OCI-LY3 (cell line): ENCODE results near the gene PRR12.

Experiments used
- H2AFZ ChIP-seq: fragments of 200-600, 300-600 bp; shearing (Covaris generic); 2 replicates; pipeline ENCODE4 v1.6.0; 2014; ENCODE audit warnings: antibody characterized with exemption, low read depth, low read length
- H3K27ac ChIP-seq: fragments of 200-600, 300-600 bp; sonication (generic); 2 replicates; pipeline ENCODE4 v1.5.1; 2014; ENCODE audit warnings: mild to moderate bottlenecking, low read length, moderate library complexity, mixed read lengths
- H3K27me3 ChIP-seq: fragments of 200-600, 300-600 bp; sonication (generic); 2 replicates; pipeline ENCODE4 v1.6.1; 2014; ENCODE audit warnings: low read depth, low read length, mixed read lengths
- H3K36me3 ChIP-seq: fragments of 200-600, 300-600 bp; sonication (generic); replicated peaks from 2 replicates; pipeline ENCODE3; 2014; ENCODE audit warnings: low read depth, low read length, mixed read lengths
- H3K4me1 ChIP-seq: fragments of 300-600, 200-600 bp; sonication (generic); 2 replicates; pipeline ENCODE4 v1.6.1; 2014; ENCODE audit warnings: low read length, mixed read lengths
- H3K4me2 ChIP-seq: fragments of 200-600, 300-600 bp; sonication (generic); 2 replicates; pipeline ENCODE4 v1.6.1; 2014; ENCODE audit warnings: low read length, mixed read lengths
- H3K4me3 ChIP-seq: fragments of 300-600, 200-600 bp; sonication (generic); 2 replicates; pipeline ENCODE4 v1.5.1; 2014; ENCODE audit warnings: antibody characterized with exemption, mild to moderate bottlenecking, low read length, moderate library complexity
- H3K79me2 ChIP-seq: fragments of 300-600, 200-600 bp; shearing (Covaris generic); 2 replicates; pipeline ENCODE4 v1.6.1; 2014; ENCODE audit warnings: mild to moderate bottlenecking, low read length, mixed read lengths
- H3K9ac ChIP-seq: fragments of 300-600, 200-600 bp; shearing (Covaris generic); 2 replicates; pipeline ENCODE4 v1.6.0; 2014; ENCODE audit warnings: mild to moderate bottlenecking, low read length, moderate library complexity
- H3K9me3 ChIP-seq: fragments of 200-600, 300-600 bp; shearing (Covaris generic); 2 replicates; pipeline ENCODE4 v1.6.1; 2014; ENCODE audit warnings: low read length, mixed read lengths; ENCODE audit not compliant: insufficient read depth
- H4K20me1 ChIP-seq: fragments of 200-600, 300-600 bp; sonication (generic); 2 replicates; pipeline ENCODE4 v1.6.1; 2016; ENCODE audit warnings: low read length, mixed read lengths; ENCODE audit not compliant: insufficient read depth
- EZH2phosphoT487 ChIP-seq: fragments of 200-600 bp; shearing (Covaris generic); IDR thresholded peaks from 2 replicates; pipeline ENCODE4 v1.6.1; 2018; ENCODE audit warnings: antibody characterized with exemption, mixed run types, low read depth
- TF ChIP-seq, protein P1 (sequence below): fragments of 200-600, 300-600 bp; sonication (generic); IDR thresholded peaks from 2 replicates; pipeline ENCODE4 v1.5.1; 2014; ENCODE audit warnings: antibody characterized with exemption, low read length, low read depth

The PRR12 gene

DNA sequence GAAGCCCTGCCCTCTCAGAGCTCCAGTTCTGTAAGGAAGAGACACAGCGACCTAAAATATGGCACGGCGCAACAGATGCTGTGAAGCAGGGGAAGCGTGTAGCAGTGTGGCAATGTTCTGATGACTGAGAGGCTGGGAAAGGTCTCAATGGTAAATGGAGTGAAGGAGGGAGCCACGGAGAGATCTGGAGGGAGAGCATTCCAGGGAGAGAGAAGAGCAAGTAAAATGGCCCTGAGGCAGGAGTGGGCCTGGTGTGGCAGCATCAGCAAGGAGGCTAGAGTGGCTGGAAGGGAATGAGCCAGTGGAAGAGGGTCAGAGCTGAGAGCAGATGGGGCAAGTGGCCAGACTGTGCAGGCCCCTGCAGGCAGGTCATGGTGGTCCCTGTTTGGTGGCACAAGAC is 46.8 kb upstream of the PRR12 start:
- H3K9ac ChIP-seq = no peak overlapping the region
- H3K36me3 ChIP-seq = no peaks in the 10 kb centered on the region
- no peak overlapping the region for H3K4me3 ChIP-seq
- H3K4me2 ChIP-seq = no peak overlapping the region
- no peak overlapping the region for H3K27ac ChIP-seq
- no peaks in the 10 kb centered on the region for H3K79me2 ChIP-seq
- no peaks in the 10 kb centered on the region for H3K9me3 ChIP-seq
- TF ChIP-seq, protein P1, sequence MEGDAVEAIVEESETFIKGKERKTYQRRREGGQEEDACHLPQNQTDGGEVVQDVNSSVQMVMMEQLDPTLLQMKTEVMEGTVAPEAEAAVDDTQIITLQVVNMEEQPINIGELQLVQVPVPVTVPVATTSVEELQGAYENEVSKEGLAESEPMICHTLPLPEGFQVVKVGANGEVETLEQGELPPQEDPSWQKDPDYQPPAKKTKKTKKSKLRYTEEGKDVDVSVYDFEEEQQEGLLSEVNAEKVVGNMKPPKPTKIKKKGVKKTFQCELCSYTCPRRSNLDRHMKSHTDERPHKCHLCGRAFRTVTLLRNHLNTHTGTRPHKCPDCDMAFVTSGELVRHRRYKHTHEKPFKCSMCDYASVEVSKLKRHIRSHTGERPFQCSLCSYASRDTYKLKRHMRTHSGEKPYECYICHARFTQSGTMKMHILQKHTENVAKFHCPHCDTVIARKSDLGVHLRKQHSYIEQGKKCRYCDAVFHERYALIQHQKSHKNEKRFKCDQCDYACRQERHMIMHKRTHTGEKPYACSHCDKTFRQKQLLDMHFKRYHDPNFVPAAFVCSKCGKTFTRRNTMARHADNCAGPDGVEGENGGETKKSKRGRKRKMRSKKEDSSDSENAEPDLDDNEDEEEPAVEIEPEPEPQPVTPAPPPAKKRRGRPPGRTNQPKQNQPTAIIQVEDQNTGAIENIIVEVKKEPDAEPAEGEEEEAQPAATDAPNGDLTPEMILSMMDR = no peak
- TF ChIP-seq EZH2phosphoT487 = no peak
- H3K27me3 ChIP-seq = no peaks in the 10 kb centered on the region
- no peaks in the 10 kb centered on the region for H4K20me1 ChIP-seq
- peaks cover 3% of the 10 kb centered on the region; the same call in 1 of the 2 replicates for H3K4me1 ChIP-seq
- no peak overlapping the region for H2AFZ ChIP-seq

DNA sequence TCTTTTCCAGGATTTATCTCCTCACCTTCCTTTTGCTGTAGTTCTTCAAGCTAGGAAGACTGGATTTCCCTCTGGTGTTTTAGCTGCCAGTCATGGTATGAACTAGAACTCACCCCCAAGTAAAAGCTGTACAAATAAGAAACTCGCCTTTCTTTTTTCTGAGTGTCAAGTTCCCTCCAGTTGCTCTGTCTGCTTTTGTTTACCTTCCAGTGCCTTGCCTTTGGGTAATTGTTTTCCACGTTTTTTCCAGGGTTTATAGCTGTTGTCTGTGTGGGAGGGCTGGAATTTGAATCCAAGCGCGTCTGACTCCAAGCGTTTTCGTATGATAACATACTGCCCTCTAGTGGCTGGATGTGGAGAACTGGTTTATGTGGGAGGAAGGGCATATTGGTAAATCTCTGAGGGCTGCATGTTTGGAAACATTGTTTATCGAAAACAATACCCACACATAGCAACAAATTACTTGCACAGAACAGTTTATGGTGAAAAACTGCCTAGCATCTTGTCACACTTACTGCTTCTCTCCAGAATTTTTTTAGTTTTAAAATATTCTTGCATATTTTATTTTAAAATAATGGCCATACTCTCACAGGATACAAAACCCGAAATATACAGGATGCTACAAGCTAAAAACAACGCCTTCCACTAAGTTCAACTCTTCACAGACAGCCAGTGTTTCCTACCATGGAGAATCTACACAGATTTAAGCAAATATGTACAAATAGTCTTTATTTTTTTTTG is 44.0 kb upstream of the PRR12 start:
- H4K20me1 ChIP-seq = no peaks in the 10 kb centered on the region
- H3K9me3 ChIP-seq = no peaks in the 10 kb centered on the region
- no peak overlapping the region for H3K27ac ChIP-seq
- no peak overlapping the region for H3K9ac ChIP-seq
- H2AFZ ChIP-seq = peak overlapping the region; percentile 82
- peaks cover 3% of the 10 kb centered on the region; the same call in 1 of the 2 replicates for H3K4me1 ChIP-seq
- H3K4me3 ChIP-seq = peak overlapping the region; percentile 53
- no peak for TF ChIP-seq EZH2phosphoT487
- TF ChIP-seq, protein P1 = peak; percentile 99
- no peaks in the 10 kb centered on the region for H3K79me2 ChIP-seq
- H3K36me3 ChIP-seq = no peaks in the 10 kb centered on the region
- peak overlapping the region; percentile 71 for H3K4me2 ChIP-seq
- H3K27me3 ChIP-seq = no peaks in the 10 kb centered on the region

DNA sequence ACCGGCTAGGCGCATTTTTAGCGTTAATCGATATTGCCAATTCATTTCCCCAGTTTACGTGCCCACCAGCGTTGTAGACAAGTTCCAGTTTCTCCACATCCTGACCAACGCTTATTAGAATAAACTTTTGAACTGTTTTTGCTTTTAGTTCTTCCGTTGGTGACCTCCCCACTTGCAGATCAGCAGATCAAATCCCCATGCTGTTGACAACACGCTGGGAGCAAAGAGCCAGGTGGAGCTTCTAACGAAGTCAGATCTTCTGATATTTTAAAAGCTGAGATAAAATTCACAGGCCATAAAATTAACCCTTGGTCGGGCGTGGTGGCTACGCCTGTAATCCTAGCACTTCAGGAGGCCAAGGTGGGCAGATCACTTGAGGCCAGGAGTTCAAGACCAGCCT is 41.9 kb upstream of the PRR12 start:
- TF ChIP-seq, protein P1 = no peak
- no peak for TF ChIP-seq EZH2phosphoT487
- no peaks in the 10 kb centered on the region for H3K79me2 ChIP-seq
- no peak overlapping the region for H3K9ac ChIP-seq
- no peaks in the 10 kb centered on the region for H3K36me3 ChIP-seq
- H3K27ac ChIP-seq = no peak overlapping the region
- H2AFZ ChIP-seq = no peak overlapping the region
- peaks cover 3% of the 10 kb centered on the region; the same call in 1 of the 2 replicates for H3K4me1 ChIP-seq
- no peak overlapping the region for H3K4me3 ChIP-seq
- no peaks in the 10 kb centered on the region for H4K20me1 ChIP-seq
- H3K9me3 ChIP-seq = no peaks in the 10 kb centered on the region
- no peaks in the 10 kb centered on the region for H3K27me3 ChIP-seq
- no peak overlapping the region for H3K4me2 ChIP-seq

DNA sequence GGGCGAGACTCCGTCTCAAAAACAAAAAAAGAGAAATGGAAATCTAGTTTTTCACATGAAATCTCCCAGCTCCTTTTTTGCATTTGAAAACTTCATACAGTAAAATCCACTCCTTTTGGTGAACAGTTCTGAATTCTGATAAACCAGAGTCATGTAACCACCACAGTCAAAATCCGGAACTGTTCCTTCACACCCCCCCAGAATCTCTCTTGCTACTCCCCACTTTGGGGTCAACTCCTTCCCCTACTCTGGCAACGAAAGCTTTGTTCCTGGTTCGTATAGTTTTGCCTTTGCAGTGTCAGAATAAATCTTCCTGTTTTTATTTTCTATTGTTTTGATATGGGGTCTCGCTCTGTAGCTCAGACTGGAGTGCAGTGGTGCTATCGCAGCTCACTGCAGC is 39.5 kb upstream of the PRR12 start:
- H3K9ac ChIP-seq = no peak overlapping the region
- no peak overlapping the region for H3K27ac ChIP-seq
- no peaks in the 10 kb centered on the region for H3K9me3 ChIP-seq
- no peak overlapping the region for H3K4me2 ChIP-seq
- TF ChIP-seq, protein P1 = no peak
- no peak overlapping the region for H2AFZ ChIP-seq
- H3K79me2 ChIP-seq = no peaks in the 10 kb centered on the region
- H4K20me1 ChIP-seq = no peaks in the 10 kb centered on the region
- H3K4me1 ChIP-seq = peaks cover 3% of the 10 kb centered on the region; the same call in 1 of the 2 replicates
- peaks cover 12% of the 10 kb centered on the region for H3K36me3 ChIP-seq
- H3K4me3 ChIP-seq = no peak overlapping the region
- H3K27me3 ChIP-seq = no peaks in the 10 kb centered on the region
